ENCODE measurements around the gene USP6NL. TPM values are rescaled to one million over a fixed set of nuclear protein-coding genes. Genes with fewer than 3 reads are reported as not detected.

USP6NL gene
- total and polyA plus RNA-seq, 9 of the 15 experiments (the other 6 are each of a cell fraction or from before 2014, with no cell fraction given): 3.2 to 26.6 (median 19.8) TPM

DNA sequence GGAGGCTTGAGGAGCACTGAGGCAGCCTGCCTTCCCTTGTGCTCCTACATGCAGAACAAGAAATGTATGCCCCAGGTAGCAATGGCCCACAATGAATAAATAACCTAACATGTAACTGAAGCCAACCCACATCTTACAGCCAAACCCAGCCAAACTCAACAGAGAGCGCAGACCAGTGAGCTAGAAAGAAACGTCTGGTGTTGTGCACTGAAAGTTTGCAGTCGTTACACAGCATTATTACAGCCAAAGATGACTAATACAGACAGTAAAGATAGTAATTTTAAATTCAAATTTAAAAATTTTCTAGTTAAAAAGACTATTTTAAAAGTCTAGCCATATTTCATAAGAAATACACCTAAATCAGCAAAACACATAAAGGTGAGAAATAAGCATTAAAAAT is 11.2 kb downstream of the USP6NL start:
- 78% methylated on average over 3 of the region's 3 CpGs for WGBS (ENCODE audit: insufficient coverage, low coverage, missing lambda C conversion rate)

DNA sequence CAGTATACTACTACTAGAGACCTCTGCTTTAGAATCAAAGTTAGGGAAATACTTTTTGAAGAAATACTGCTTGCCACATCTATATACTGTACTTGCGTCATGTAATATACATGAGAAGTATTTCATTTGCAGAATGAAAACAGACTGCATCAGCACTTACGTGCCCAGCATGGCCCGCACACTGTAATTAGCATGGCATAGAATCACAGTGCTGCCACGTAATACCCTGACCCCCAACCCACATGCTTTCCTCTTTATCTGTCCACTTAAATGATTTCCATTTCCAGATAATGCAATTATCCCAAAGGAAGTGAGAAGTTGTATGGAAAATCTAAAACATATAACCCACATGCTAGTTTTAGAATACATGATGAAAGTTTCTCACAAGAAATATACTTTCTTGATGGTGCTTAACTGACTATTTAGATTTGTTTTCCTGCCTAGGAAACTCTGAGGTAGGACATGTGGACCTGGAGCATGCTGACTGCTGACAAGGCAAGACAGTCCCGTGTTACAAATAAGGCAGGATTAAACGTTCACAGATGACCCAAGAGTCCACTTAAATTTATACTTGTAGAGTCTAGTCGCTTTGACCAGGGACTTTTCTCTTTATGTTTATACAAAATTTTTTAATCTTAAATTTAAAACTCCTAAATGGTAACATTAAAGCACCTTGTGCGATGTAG is 12.6 kb downstream of the USP6NL start:
- H3K9ac ChIP-seq (ENCODE audit: insufficient read depth in 1 of 2, low read depth in 2 of 2, low read length in 2 of 2): no peak overlapping the region
- DNase-seq (ENCODE audit: extremely low read depth in 1 of 4, low spot score in 3 of 4): no peak
- no peak overlapping the region; the same call in 2 of the 3 replicates for H3K27ac ChIP-seq (ENCODE audit: extremely low read depth, low read depth, low read length)
- 0 out of 2 replicates have a peak, but pooled peaks cover 5% of the 10 kb centered on the region for H4K20me1 ChIP-seq (replicated peaks; ENCODE audit: control insufficient read depth, insufficient read depth, low read length)
- peaks cover 20 to 47% of the 10 kb centered on the region in 2 experiments for H3K4me1 ChIP-seq (replicated peaks in 1 of 2; ENCODE audit: control insufficient read depth in 2 of 2, insufficient read depth in 2 of 2, low read length in 2 of 2)
- POLR2A ChIA-PET: no interaction called here
- CTCF ChIA-PET (ENCODE audit: low intra/inter-chr PET ratio): no interaction called here
- H3K79me2 ChIP-seq (ENCODE audit: control insufficient read depth, insufficient read depth, low read length): peaks cover 98% of the 10 kb centered on the region
- no TSS peak for BruUV-seq (replicated peaks)
- no peak overlapping the region for H3K4me2 ChIP-seq (ENCODE audit: insufficient read depth, low read length)
- no peaks in the 10 kb centered on the region for H3K27me3 ChIP-seq (ENCODE audit: control insufficient read depth in 2 of 2, insufficient read depth in 2 of 2, low read length in 2 of 2)
- no peak overlapping the region for H2AFZ ChIP-seq (ENCODE audit: low read depth, low read length)
- H3K36me3 ChIP-seq (ENCODE audit: control insufficient read depth, insufficient read depth, low read length): peaks cover 18% of the 10 kb centered on the region
- intact Hi-C loops (cut with micrococcal nuclease): no loop called here
- in situ Hi-C loops (cut with MboI): loop anchor here (5.0 kb wide), 1 partner anchor 77 kb away; no protein-coding TSS in a partner anchor
- FAIRE-seq: no peak
- WGBS (ENCODE audit: insufficient coverage, low coverage, missing lambda C conversion rate): 62% methylated on average over 8 of the region's 8 CpGs
- no peaks in the 10 kb centered on the region for H3K9me1 ChIP-seq (ENCODE audit: control insufficient read depth, insufficient read depth, low read length)
- H3K4me3 ChIP-seq: no peak overlapping the region
- H3K9me3 ChIP-seq (replicated peaks; ENCODE audit: control insufficient read depth, insufficient read depth, low read depth, low read length): no peaks in the 10 kb centered on the region
- ATAC-seq: peak; percentile 9; the same call in 1 of the 3 replicates
- no peak for TF ChIP-seq ZNF766 (CRISPR knock-in tag; conservative IDR thresholded peaks at IDR 0.05)
- no peak for TF ChIP-seq ZNF57 (CRISPR knock-in tag; IDR thresholded peaks at IDR 0.05)
- no peak for TF ChIP-seq ASH1L (IDR thresholded peaks at IDR 0.05; ENCODE audit: borderline replicate concordance, low read depth, partially characterized antibody)
- no peak for TF ChIP-seq HLTF (IDR thresholded peaks at IDR 0.05)
- TF ChIP-seq TCF3 (CRISPR knock-in tag; IDR thresholded peaks at IDR 0.05): no peak
- no peak for TF ChIP-seq MYBL2 (IDR thresholded peaks at IDR 0.05; ENCODE audit: low read depth)
- TF ChIP-seq MYBL2 (CRISPR knock-in tag; IDR thresholded peaks at IDR 0.05; ENCODE audit: borderline replicate concordance): no peak
- no peak for TF ChIP-seq ZBTB8A (IDR thresholded peaks at IDR 0.05; ENCODE audit: partially characterized antibody)
- no peak for TF ChIP-seq ADNP (tag; IDR thresholded peaks at IDR 0.05)
- TF ChIP-seq ZBTB1 (CRISPR knock-in tag; IDR thresholded peaks at IDR 0.05; ENCODE audit: borderline replicate concordance, low read depth): no peak
- no peak for TF ChIP-seq IRF2 (CRISPR knock-in tag; IDR thresholded peaks at IDR 0.05)

More for the DNA sequence above, 11.2 kb downstream of the USP6NL start:
- peaks cover 10% of the 10 kb centered on the region; the same call in 1 of the 3 replicates for H3K36me3 ChIP-seq (ENCODE audit: control insufficient read depth, insufficient read depth, low read length)
- DNase-seq (ENCODE audit: extremely low read depth in 1 of 4, low spot score in 3 of 4) (no peak), FAIRE-seq (no peak), ATAC-seq (no peak)
- no peak overlapping the region for H2AFZ ChIP-seq (ENCODE audit: low read depth, low read length)
- no peaks in the 10 kb centered on the region for H3K9me3 ChIP-seq (replicated peaks; ENCODE audit: control insufficient read depth, insufficient read depth, low read depth, low read length)
- peaks cover 17 to 50% of the 10 kb centered on the region in 2 experiments for H3K4me1 ChIP-seq (replicated peaks in 1 of 2; ENCODE audit: control insufficient read depth in 2 of 2, insufficient read depth in 2 of 2, low read length in 2 of 2)
- no peaks in the 10 kb centered on the region for H3K9me1 ChIP-seq (ENCODE audit: control insufficient read depth, insufficient read depth, low read length)
- H3K4me2 ChIP-seq (ENCODE audit: insufficient read depth, low read length): no peak overlapping the region; the same call in 1 of the 2 replicates
- 0 out of 2 replicates have a peak, but pooled peaks cover under 1% of the 10 kb centered on the region for H4K20me1 ChIP-seq (replicated peaks; ENCODE audit: control insufficient read depth, insufficient read depth, low read length)
- intact Hi-C loops (cut with micrococcal nuclease): no loop called here
- TF ChIP-seq POLR2A (conservative IDR thresholded peaks at IDR 0.05) (no peak), C11orf30 (IDR thresholded peaks at IDR 0.05; ENCODE audit: low read depth) (peak; percentile 47; the same call in 1 of the 2 replicates), ZNF316 (IDR thresholded peaks at IDR 0.05) (peak; percentile 46), MYBL2 (IDR thresholded peaks at IDR 0.05; ENCODE audit: low read depth) (peak; percentile 56; the same call in 1 of the 2 replicates), MYBL2 (CRISPR knock-in tag; IDR thresholded peaks at IDR 0.05; ENCODE audit: borderline replicate concordance) (no peak)
- H3K27me3 ChIP-seq (ENCODE audit: control insufficient read depth in 2 of 2, insufficient read depth in 2 of 2, low read length in 2 of 2): no peaks in the 10 kb centered on the region
- H3K9ac ChIP-seq (ENCODE audit: insufficient read depth in 1 of 2, low read depth in 2 of 2, low read length in 2 of 2): no peak overlapping the region
- POLR2A ChIA-PET: interaction anchor here (0.6 to 3.2 kb wide), 2 partner anchors 11 to 12 kb away, joined by 3 to 16 read pairs; partner anchors contain the start of gene USP6NL
- H3K4me3 ChIP-seq: no peak overlapping the region
- H3K79me2 ChIP-seq (ENCODE audit: control insufficient read depth, insufficient read depth, low read length): peaks cover 98% of the 10 kb centered on the region
- in situ Hi-C loops (cut with MboI): no loop called here
- CTCF ChIA-PET (ENCODE audit: low intra/inter-chr PET ratio): no interaction called here
- H3K27ac ChIP-seq (ENCODE audit: extremely low read depth, low read depth, low read length): peak overlapping the region; percentile 17; the same call in 1 of the 3 replicates
- no TSS peak for BruUV-seq (replicated peaks)
